ENCODE measurements around the gene DHRS13. TPM values are rescaled to one million over a fixed set of nuclear protein-coding genes. Genes with fewer than 3 reads are reported as not detected.
A peak's percentile ranks its signal among the peaks of the same experiment; 100 is the strongest.

DHRS13 gene
- total and polyA plus RNA-seq, 2 donors (not counting 1 experiment from before 2014, with no cell fraction given) = 11.9 to 28.1 TPM

GRCh38 chr17:28864991-28865849 is 37.7 kb downstream of the DHRS13 start:
- ATAC-seq (ENCODE audit: low read depth) = peak; percentile 13
- no peaks in the 10 kb centered on the region for H3K27me3 ChIP-seq (replicated peaks in 1 of 4; ENCODE audit: control extremely low read depth in 1 of 4, control insufficient read depth in 3 of 4, insufficient read depth in 4 of 4, low read length in 3 of 4)
- H3K27ac ChIP-seq (ENCODE audit: low read length in 2 of 2) = peak overlapping the region in 1 of 2 donors; percentile 46
- no peaks in the 10 kb centered on the region for H4K20me1 ChIP-seq (ENCODE audit: control insufficient read depth, insufficient read depth, low read length, poor library complexity, severe bottlenecking)
- no peaks in the 10 kb centered on the region for H3K79me2 ChIP-seq (ENCODE audit: control insufficient read depth, insufficient read depth, low read length)
- CTCF ChIA-PET = interaction anchor here (0.8 to 2.2 kb wide), 8 partner anchors 10 to 138 kb away, joined by 3 to 12 read pairs (median 6); partner anchors contain the start of genes DHRS13, FAM222B and FLOT2
- peaks cover 0 to 17% of the 10 kb centered on the region in 2 experiments for H3K36me3 ChIP-seq (replicated peaks in 1 of 2; ENCODE audit: control extremely low read depth in 1 of 2, control insufficient read depth in 1 of 2, extremely low read depth in 1 of 2, insufficient read depth in 2 of 2, low read length in 1 of 2)
- H3K27ac Mint-ChIP-seq = peak overlapping the region; percentile 64
- peaks cover 0 to 17% of the 10 kb centered on the region in 2 donors for H3K4me1 ChIP-seq (ENCODE audit: control insufficient read depth in 2 of 2, insufficient read depth in 2 of 2, low read length in 2 of 2)
- no peaks in the 10 kb centered on the region for H3K9me3 ChIP-seq (ENCODE audit: control extremely low read depth in 1 of 3, control insufficient read depth in 2 of 3, insufficient read depth in 1 of 3, low read length in 2 of 3)
- H3K4me2 ChIP-seq (replicated peaks; ENCODE audit: low read depth, low read length, poor library complexity, severe bottlenecking) = no peak overlapping the region
- WGBS (ENCODE audit: insufficient coverage) = 95% methylated on average over 9 of the region's 11 CpGs
- POLR2A ChIA-PET = interaction anchor here (0.6 to 1.9 kb wide), 3 partner anchors 12 to 123 kb away, joined by 4 to 8 read pairs (median 6); no protein-coding TSS in a partner anchor
- intact Hi-C loops (cut with micrococcal nuclease) = loop anchor here (5.0 kb wide), 1 partner anchor 37 kb away; the partner anchor contains the start of gene DHRS13
- H3K9me3 Mint-ChIP-seq (ENCODE audit: insufficient read depth) = no peaks in the 10 kb centered on the region
- H3K27me3 Mint-ChIP-seq = no peaks in the 10 kb centered on the region
- DNase-seq = no peak
- no peak overlapping the region for H3K4me3 Mint-ChIP-seq
- no peak overlapping the region for H3K9ac ChIP-seq (ENCODE audit: low read length)
- H3K4me3 ChIP-seq (ENCODE audit: control extremely low read depth in 1 of 5, extremely low read depth in 1 of 5, insufficient read depth in 1 of 5, low read depth in 2 of 5, low read length in 4 of 5) = no peak overlapping the region
- TF ChIP-seq EZH2 (IDR thresholded peaks at IDR 0.05; ENCODE audit: borderline replicate concordance, insufficient read depth, low read depth, low read length, poor library complexity, severe bottlenecking) (no peak), CTCF (IDR thresholded peaks at IDR 0.05) (no peak)
- peaks cover 17% of the 10 kb centered on the region for H3K4me1 Mint-ChIP-seq
- H2AFZ ChIP-seq (ENCODE audit: insufficient read depth, low read depth, low read length, poor library complexity, severe bottlenecking) = peak overlapping the region; percentile 34

DNA sequence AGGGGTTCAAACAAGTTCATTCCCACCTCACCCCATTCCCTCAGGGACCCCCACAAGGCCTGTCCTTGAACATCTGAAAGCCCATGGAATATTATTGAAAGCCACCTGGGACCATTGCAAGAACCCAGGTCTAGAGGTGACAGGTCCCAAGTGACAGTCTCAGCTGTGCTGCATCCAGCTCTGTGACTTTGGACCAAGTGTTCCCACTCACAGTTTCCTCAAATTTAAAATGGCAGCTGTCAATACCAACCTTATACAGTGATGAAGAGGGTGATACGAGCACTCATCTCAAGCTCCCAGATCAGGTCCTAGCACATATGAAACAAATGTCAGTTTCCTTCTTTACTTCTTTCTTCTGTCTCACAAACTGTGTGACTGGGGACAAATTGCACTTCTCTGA is 38.9 kb downstream of the DHRS13 start:
- DNase-seq (no peak), ATAC-seq (ENCODE audit: low read depth) (no peak)
- no CpG with 5 or more reads among the region's 1 CpG for WGBS (ENCODE audit: insufficient coverage)
- peaks cover 0 to 21% of the 10 kb centered on the region in 2 experiments for H3K36me3 ChIP-seq (replicated peaks in 1 of 2; ENCODE audit: control extremely low read depth in 1 of 2, control insufficient read depth in 1 of 2, extremely low read depth in 1 of 2, insufficient read depth in 2 of 2, low read length in 1 of 2)
- no peak overlapping the region for H3K9ac ChIP-seq (ENCODE audit: low read length)
- no peak for TF ChIP-seq EZH2 (IDR thresholded peaks at IDR 0.05; ENCODE audit: borderline replicate concordance, insufficient read depth, low read depth, low read length, poor library complexity, severe bottlenecking)
- no peak for TF ChIP-seq CTCF (IDR thresholded peaks at IDR 0.05)
- H3K27me3 Mint-ChIP-seq = no peaks in the 10 kb centered on the region
- H3K4me3 ChIP-seq (ENCODE audit: control extremely low read depth in 1 of 5, extremely low read depth in 1 of 5, insufficient read depth in 1 of 5, low read depth in 2 of 5, low read length in 4 of 5) = no peak overlapping the region
- intact Hi-C loops (cut with micrococcal nuclease) = no loop called here
- H2AFZ ChIP-seq (ENCODE audit: insufficient read depth, low read depth, low read length, poor library complexity, severe bottlenecking) = no peak overlapping the region
- no peak overlapping the region for H3K4me2 ChIP-seq (replicated peaks; ENCODE audit: low read depth, low read length, poor library complexity, severe bottlenecking)
- H3K27me3 ChIP-seq (replicated peaks in 1 of 4; ENCODE audit: control extremely low read depth in 1 of 4, control insufficient read depth in 3 of 4, insufficient read depth in 4 of 4, low read length in 3 of 4) = no peaks in the 10 kb centered on the region
- no peaks in the 10 kb centered on the region for H3K9me3 ChIP-seq (ENCODE audit: control extremely low read depth in 1 of 3, control insufficient read depth in 2 of 3, insufficient read depth in 1 of 3, low read length in 2 of 3)
- CTCF ChIA-PET = interaction anchor here (1.0 to 2.2 kb wide), 3 partner anchors 29 to 137 kb away, joined by 3 to 12 read pairs (median 6); partner anchors contain the start of gene FLOT2
- no peak overlapping the region for H3K27ac ChIP-seq (ENCODE audit: low read length in 2 of 2)
- H3K9me3 Mint-ChIP-seq (ENCODE audit: insufficient read depth) = no peaks in the 10 kb centered on the region
- peaks cover 17% of the 10 kb centered on the region for H3K4me1 Mint-ChIP-seq
- no peaks in the 10 kb centered on the region for H3K79me2 ChIP-seq (ENCODE audit: control insufficient read depth, insufficient read depth, low read length)
- POLR2A ChIA-PET = interaction anchor here (0.6 kb wide), 1 partner anchor 1900 kb away, joined by 6 read pairs; no protein-coding TSS in a partner anchor
- H3K4me1 ChIP-seq (ENCODE audit: control insufficient read depth in 2 of 2, insufficient read depth in 2 of 2, low read length in 2 of 2) = peaks cover 0 to 17% of the 10 kb centered on the region in 2 donors
- no peak overlapping the region for H3K27ac Mint-ChIP-seq
- no peaks in the 10 kb centered on the region for H4K20me1 ChIP-seq (ENCODE audit: control insufficient read depth, insufficient read depth, low read length, poor library complexity, severe bottlenecking)
- H3K4me3 Mint-ChIP-seq = no peak overlapping the region
